ENCODE data around the gene C5orf15.
"Not testable (repeated sequence)": the region's sequence is repeated elsewhere in the genome, so short reads cannot be mapped to it uniquely, and the experiment has no call there.

Gene C5orf15

DNA sequence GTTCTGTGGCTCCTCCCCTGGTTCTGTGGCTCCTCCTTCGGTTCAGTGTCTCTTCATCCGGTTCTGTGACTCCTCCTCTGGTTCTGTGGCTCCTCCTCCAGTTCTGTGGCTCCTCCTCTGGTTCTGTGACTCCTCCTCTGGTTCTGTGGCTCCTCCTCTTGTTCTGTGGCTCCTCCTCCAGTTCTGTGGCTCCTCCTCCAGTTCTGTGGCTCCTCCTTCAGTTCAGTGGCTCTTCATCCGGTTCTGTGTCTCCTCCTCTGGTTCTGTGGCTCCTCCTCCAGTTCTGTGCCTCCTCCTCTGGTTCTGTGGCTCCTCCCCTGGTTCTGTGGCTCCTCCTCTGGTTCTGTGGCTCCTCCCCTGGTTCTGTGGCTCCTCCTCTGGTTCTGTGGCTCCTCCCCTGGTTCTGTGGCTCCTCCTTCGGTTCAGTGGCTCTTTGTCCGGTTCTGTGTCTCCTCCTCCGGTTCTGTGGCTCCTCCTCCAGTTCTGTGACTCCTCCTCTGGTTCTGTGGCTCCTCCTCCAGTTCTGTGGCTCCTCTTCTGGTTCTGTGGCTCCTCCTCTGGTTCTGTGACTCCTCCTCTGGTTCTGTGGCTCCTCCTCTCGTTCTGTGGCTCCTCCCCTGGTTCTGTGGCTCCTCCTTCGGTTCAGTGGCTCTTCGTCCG is 32.3 kb downstream of the C5orf15 start:
- DNase-seq = not testable (repeated sequence)

DNA sequence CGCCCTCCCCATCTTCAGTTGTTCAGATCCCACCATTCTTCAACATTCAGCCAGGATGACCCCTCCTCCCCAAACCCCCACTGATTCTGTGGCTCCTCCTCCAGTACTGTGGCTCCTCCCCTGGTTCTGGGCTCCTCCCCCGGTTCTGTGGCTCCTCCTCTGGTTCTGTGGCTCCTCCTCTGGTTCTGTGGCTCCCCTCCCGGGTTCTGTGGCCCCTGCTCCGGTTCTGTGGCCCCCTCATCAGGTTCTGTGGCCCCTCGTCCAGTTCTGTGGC is 32.8 kb downstream of the C5orf15 start:
- DNase-seq = no peak

DNA sequence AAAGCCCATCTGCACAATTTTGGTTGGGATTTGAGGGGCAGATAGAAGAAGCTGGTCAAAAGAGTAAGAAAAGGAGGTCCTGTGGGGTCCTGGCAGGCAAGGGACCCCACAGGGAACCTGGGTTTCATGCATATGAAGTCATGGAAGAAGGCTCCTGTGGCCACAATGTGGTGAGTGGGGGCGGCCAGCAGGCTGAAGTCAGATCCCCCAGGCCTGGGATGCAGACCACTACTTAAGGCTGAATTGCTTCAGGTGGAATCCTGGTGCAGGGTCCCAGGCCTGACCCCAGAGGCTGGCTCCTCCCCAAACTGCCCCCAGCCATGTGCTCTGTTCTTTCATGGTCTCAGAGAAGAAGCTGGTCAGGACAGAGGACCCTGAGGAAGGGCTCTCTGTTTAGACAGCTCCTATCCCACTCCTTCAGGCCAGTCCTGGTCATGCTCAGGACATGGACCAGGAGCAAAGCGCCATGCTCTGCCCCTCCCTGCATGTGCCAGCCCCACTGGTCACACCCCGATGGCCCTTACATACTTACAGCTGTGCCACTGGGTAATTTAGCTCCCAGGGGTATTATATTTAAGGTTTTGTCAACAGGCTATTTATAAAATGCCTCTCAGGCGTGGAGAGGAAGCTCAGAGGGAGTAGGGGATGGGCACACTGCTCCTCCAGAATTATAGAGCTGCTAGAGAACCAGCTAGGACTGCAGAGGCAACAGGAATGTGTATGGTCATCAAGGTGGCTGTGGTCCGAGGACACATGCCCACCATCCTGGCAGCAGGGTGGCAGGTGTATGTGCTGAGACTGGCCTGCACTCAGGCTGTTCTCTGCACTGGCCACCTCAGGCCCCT is 33.4 kb downstream of the C5orf15 start:
- peak; percentile 29 to 68 (median 62) for DNase-seq

- no peak for DNase-seq
Observed at GRCh38 chr5:133934311-133934710, 34.1 kb downstream of the C5orf15 start.

GRCh38 chr5:133933670-133934295 is 34.6 kb downstream of the C5orf15 start:
- no peak for DNase-seq

DNA sequence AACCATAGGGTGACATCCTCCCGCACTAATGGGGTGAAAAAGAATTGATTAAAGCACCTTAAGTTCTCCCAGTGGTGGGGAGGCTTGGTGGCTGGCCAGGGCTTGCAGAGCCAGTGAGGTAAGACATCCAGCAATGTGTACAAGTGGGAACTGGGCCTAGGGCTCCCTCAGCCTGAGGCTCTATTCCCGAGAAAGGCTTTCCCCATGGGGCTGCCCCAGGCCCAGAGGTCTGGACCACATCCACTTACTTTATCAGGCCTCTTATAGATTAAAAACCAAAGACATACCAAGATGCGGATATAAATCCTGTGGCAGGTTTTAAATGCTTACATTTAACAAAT is 35.3 kb downstream of the C5orf15 start:
- DNase-seq = no peak

GRCh38 chr5:133932441-133933168 is 35.8 kb downstream of the C5orf15 start:
- DNase-seq = no peak

- DNase-seq = no peak
Observed at GRCh38 chr5:133931546-133931945, 36.9 kb downstream of the C5orf15 start.

DNA sequence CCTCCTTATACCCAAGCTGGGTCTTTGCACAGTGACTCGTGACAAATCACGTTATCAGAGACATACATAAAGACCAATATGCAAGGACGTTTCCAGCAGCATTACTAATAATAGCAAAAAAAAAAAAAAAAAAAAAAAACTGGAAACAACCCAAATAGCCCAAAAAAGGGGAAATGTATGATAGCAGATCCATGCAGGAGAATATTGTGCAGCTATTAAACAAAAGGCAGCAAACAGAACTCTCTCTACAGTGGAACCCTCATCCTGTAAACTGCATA is 37.7 kb downstream of the C5orf15 start:
- DNase-seq = no peak

GRCh38 chr5:133930061-133930812 is 38.2 kb downstream of the C5orf15 start:
- DNase-seq = peak in 1 of 3 experiments; percentile 1

DNA sequence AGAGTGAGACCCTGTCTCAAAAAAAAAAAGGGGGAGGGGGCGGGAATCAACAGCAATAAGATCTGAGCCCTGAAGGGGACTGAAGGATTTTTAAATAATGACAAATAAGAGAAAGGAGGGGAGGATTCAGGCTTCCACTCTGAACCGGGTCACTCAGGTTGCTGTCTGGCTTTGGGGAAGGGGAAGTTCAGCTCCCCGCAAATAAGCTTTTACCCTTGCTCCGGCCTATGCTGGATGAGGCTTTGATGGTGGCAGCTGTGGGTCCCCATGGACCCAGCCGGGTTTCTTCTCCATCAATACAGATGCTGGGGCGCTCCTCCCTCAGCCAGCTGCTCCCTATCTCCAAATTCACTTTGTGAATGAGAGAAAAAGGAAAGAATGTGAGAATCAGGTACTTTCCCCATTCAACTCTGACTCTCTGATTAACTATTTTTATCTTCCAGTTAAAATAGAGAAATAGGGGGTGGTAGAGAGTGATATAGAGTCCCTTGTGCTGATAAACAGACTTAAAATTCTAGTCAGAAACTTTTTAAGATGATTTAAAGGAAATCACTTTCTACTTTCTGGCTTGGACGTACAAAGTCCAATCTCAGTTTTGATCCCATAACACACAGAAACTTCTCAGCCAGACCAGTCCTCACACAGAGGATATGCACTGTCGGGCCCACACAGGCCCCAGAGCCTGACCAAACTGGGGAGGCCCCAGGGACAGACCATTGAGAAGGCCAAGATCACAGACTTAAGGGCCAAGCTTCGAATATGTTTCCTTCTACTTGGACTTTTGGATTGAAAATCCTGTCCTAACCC is 39.6 kb downstream of the C5orf15 start:
- DNase-seq = no peak

DNA sequence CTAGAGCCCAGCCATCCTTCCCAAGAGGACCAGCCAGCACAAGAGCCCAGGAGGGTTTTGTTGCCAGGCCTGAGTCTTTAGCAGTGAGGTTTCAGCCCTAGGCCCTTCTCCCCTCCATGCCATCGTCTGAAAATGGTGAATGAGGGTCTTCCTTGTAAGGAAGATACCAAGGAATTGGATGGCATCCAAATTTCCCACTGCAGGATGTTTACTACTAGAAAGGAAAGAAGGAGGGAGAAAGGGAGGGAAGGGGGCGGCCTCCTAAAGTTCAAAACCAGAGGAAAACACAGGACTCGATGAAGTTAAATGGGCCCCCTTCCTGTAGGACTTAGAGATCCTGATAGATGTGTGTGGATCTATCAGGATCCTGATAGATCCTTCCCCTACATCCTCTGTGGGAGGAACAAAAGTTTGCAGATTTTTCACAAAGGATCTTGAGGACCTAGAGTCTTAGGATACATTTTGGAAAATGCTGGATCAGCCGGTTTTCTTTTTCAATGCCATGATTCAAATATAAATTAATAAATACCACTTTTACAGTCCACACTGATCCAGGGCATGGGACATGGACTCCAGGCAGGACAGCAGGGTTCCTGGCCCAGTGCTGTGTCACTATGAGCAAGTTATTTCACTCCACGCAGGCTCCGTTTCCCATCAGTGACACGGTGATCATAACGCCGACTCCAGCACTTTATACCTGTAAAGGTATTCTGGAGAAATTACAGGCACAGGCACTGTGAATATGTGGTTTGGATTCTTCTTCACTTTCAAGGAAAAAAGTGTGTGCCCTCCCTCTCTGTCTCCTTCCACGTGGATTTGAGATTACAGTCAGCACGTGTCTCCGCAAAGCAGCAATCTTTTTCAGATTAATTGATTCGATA is 40.9 kb downstream of the C5orf15 start:
- DNase-seq = no peak

DNA sequence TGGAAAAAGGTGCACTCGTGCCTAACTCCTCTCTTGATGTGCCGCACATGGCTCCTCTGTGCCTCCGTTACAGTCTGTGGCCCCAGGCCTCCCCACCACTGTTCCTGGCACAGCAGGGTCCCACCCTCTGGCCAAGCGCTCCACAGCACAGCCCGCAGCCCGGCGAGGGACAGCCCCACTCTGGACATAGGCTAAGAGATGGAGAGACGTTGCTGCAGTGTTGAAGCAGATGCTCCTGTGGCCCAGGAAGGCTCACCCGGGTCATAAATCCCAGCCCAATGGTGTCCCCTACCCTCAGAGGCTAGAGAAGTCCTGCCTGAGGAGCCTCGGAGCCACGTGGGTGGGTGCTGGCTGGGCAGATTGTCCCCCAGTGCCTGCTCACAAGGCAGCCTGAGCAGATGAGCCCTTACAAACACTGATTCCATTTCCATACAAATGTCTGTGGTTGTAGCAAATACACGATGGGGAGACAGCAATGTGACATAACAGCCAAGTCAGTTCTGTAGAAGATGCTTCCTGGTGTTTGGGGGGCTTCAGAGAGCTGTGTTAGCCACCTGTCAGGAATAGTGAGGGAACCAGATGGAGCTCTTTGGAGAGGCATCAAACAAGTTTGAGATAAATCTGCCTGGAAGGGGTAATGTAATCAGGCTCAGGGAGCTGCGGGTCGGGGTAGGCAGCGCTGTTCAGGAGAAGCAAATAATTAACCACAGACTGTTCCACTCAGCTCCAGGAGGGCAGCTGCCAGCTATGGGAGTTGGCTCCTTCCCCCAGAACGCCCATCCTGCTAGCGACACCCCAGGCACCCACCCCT is 41.7 kb downstream of the C5orf15 start:
- DNase-seq = peak in 2 of 3 experiments; percentile 10 to 18

DNA sequence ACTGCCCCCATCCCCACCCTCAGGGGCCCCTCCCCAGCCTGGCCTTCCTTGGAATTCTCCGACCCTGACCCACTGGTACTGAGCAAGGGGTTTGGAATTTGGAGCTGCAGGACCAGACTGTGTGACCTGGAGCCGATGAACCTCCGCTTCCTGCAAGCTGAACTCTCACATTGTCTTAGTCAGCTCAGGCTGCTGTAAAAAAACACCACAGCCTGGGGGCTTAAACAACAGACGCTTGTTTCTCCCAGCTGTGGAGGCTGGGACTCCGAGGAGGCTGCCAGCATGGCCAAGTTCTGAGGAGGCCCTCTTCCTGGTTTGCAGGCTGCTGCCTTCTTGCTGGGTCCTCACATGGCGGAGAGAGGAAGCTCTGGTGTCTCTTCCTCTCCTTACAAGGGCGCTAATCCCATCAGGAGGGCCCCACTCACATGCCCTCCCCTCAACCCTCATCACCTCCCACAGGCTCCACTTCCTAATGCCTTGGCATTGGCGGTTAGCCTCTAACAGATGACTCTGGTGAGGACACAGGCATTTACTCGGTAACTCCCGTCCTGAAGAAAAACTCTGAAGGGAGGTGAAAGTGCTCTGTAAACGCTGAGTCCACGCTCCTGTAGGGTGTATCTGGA is 42.4 kb downstream of the C5orf15 start:
- no peak for DNase-seq

- DNase-seq = peak in 1 of 3 experiments; percentile 36
Observed at GRCh38 chr5:133925269-133925668, 43.2 kb downstream of the C5orf15 start.

DNA sequence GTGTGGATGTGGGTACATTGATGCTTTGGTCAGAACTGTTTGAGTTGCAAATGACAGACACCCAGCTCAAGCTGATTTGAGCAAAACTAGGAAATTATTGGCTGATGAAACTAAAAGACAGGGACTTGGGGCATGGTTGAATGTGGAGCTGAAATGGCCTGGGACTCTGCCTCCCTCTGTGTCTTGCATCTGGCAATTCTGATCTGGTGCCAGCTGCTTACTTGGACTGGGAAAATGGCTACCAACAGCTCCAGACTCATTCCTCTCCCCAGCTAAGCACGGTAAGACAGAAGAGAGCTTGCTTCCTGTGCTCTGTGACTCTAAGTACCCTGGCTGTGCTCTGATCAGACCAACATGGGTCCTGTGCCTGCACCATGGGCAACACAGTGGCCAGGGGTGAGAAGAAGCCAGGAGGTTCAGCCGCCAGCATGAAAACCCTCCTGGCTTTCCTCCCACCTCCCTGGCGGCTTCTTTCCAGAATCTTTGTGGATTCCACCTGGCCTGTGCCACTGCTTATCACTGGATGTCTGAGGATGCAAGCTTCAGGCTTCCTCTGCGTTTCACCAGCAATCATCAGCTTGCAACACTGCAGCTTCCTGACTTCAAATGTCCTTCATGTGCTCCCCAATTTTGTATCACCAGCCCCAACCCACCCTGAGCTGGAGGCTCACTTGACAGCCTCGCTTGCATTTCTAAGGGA is 44.1 kb downstream of the C5orf15 start:
- DNase-seq = peak in 1 of 3 experiments; percentile 59

DNA sequence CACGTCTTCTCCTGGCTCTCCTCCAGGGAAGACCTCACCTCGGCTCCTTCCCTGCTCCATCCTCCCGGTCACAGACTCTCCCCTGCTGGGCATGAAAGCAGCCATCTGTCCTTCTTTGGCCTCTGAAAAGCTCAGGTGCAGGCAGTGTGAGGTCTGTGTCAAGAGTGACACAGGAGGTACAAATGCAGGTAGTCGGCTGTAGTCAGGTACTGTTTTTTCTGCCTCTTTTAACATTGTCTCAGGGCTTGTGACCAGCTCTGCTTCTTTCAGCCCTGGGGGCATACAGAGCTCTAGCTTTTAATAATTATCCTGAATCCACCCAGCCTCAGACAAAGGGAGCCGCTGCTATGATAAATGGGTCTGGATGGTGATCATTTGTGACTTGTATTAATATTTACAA is 46.4 kb downstream of the C5orf15 start:
- peak in 2 of 3 experiments; percentile 68 to 92 for DNase-seq

GRCh38 chr5:133921069-133921468 is 47.4 kb downstream of the C5orf15 start:
- peak in 1 of 3 experiments; percentile 5 for DNase-seq

Data from NCI-H1417 (cell line).